ENCODE data around the gene GRIN1. TPM values are rescaled to one million over a fixed set of nuclear protein-coding genes. Genes with fewer than 3 reads are reported as not detected.

GRIN1 gene
- total RNA-seq, 1 donor from 2014 or later: not detected

DNA sequence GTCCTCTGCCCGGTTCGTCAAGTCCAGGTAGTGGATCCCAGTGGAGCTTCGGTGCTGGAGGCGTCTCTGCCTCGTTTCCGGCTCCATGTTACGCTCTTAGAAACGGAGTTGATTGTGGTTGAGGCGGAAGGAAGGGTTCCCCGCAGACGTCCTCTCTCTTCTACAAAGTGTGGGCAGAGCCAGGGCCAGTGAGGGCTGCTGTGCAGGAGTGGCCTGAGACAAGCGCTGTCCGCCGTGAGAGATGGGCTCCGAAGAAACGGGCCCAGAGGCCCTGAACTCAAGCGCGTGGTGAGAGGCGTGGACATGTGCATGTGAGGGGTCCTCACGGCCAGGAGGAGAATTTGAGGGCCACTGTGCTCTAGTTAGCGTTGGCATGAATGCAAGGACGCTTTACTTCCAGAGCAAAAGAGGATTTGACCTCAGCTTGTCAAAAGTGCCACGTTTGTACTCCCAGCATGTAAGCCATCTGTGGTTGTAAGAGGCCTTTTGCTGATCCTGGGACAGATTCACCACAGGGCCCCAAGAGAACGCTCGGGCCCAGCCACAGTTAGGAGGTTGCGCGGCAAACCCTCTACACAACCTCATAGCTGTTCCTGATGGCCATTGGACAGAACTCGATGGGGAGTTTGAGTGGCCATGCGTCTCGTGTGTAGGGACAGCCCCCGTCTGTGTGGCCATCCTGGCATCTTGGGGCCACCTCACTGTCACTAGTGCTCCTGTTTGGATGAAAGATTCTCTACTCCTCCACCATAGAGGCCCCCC, 42.0 kb upstream of the GRIN1 start:
- Histone ChIP-seq H3K4me1 (no peaks in the 10 kb centered on the region), H3K27me3 (no peaks in the 10 kb centered on the region), H3F3A (ENCODE audit: low read depth) (peaks cover 6% of the 10 kb centered on the region), H3K9ac (no peak overlapping the region), H2AFZ (replicated peaks) (no peak overlapping the region), H3K36me3 (no peaks in the 10 kb centered on the region), H3K79me2 (ENCODE audit: low read depth) (no peaks in the 10 kb centered on the region), H3K9me3 (ENCODE audit: low read depth) (no peaks in the 10 kb centered on the region), H4K20me1 (ENCODE audit: low read depth) (no peaks in the 10 kb centered on the region), H3K4me3 (no peak overlapping the region), H3K27ac (no peak overlapping the region), H3K4me2 (no peak overlapping the region)
- no peak for TF ChIP-seq EZH2phosphoT487 (IDR thresholded peaks at IDR 0.05)
- no peak for TF ChIP-seq EZH2 (IDR thresholded peaks at IDR 0.05)
- TF ChIP-seq, protein P1, sequence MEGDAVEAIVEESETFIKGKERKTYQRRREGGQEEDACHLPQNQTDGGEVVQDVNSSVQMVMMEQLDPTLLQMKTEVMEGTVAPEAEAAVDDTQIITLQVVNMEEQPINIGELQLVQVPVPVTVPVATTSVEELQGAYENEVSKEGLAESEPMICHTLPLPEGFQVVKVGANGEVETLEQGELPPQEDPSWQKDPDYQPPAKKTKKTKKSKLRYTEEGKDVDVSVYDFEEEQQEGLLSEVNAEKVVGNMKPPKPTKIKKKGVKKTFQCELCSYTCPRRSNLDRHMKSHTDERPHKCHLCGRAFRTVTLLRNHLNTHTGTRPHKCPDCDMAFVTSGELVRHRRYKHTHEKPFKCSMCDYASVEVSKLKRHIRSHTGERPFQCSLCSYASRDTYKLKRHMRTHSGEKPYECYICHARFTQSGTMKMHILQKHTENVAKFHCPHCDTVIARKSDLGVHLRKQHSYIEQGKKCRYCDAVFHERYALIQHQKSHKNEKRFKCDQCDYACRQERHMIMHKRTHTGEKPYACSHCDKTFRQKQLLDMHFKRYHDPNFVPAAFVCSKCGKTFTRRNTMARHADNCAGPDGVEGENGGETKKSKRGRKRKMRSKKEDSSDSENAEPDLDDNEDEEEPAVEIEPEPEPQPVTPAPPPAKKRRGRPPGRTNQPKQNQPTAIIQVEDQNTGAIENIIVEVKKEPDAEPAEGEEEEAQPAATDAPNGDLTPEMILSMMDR (IDR thresholded peaks at IDR 0.05): no peak
- H3K9me3 Mint-ChIP-seq: no peaks in the 10 kb centered on the region
- H3K27me3 Mint-ChIP-seq (ENCODE audit: insufficient read depth, low read depth): peaks cover 2% of the 10 kb centered on the region
- H3K4me1 Mint-ChIP-seq: no peaks in the 10 kb centered on the region
- peaks cover 8% of the 10 kb centered on the region for H3K36me3 Mint-ChIP-seq
- H3K4me3 Mint-ChIP-seq: no peak overlapping the region
- no peak for DNase-seq (ENCODE audit: low spot score)
- H3K27ac Mint-ChIP-seq: no peak overlapping the region

DNA sequence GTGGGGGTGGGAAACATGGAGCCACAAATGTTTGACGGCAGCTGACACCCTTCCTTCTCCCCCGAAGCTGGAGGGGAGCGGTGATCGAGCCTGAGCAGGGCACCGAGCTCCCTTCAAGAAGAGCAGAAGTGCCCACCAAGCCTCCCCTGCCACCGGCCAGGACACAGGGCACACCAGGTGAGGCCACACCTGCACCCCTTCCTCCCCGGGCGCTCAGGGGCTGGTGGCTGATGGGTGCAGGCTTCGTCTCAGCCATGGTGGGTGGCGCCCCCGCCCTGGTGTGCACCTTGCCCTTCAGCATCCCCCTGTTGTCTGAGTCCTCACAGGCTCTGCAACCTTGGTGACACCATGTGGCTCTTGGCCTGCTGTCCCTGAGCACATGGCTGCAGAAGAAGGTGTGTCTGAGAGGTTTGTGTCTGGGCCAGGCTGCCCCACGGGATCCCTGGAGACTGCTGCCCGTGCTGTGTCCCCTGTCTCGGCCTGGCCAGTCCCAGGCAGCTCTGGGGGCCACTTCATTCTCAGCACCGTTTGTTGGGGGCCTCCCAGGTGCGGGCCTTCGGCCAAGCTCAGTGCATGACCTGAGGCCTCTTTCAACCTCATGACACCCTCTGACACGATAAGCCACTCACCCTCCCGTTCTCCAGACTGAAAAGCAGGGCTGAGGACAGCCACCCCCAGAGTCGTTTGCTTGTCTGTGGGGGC, 41.0 kb upstream of the GRIN1 start:
- H3K9me3 ChIP-seq (ENCODE audit: low read depth): no peaks in the 10 kb centered on the region
- TF ChIP-seq, protein P1 (IDR thresholded peaks at IDR 0.05): no peak
- TF ChIP-seq EZH2 (IDR thresholded peaks at IDR 0.05) (no peak), EZH2phosphoT487 (IDR thresholded peaks at IDR 0.05) (no peak)
- Mint-ChIP-seq H3K27ac (no peak overlapping the region), H3K4me1 (no peaks in the 10 kb centered on the region), H3K4me3 (no peak overlapping the region), H3K9me3 (no peaks in the 10 kb centered on the region), H3K36me3 (peaks cover 8% of the 10 kb centered on the region), H3K27me3 (ENCODE audit: insufficient read depth, low read depth) (peaks cover 2% of the 10 kb centered on the region)
- H2AFZ ChIP-seq (replicated peaks): no peak overlapping the region
- H3K79me2 ChIP-seq (ENCODE audit: low read depth): no peaks in the 10 kb centered on the region
- no peak overlapping the region for H3K9ac ChIP-seq
- no peak overlapping the region for H3K4me2 ChIP-seq
- H3K27me3 ChIP-seq: no peaks in the 10 kb centered on the region
- no peak overlapping the region for H3K4me3 ChIP-seq
- no peaks in the 10 kb centered on the region for H3K4me1 ChIP-seq
- H4K20me1 ChIP-seq (ENCODE audit: low read depth): no peaks in the 10 kb centered on the region
- no peak for DNase-seq (ENCODE audit: low spot score)
- no peaks in the 10 kb centered on the region for H3K36me3 ChIP-seq
- no peak overlapping the region for H3K27ac ChIP-seq
- peaks cover 12% of the 10 kb centered on the region for H3F3A ChIP-seq (ENCODE audit: low read depth)

DNA sequence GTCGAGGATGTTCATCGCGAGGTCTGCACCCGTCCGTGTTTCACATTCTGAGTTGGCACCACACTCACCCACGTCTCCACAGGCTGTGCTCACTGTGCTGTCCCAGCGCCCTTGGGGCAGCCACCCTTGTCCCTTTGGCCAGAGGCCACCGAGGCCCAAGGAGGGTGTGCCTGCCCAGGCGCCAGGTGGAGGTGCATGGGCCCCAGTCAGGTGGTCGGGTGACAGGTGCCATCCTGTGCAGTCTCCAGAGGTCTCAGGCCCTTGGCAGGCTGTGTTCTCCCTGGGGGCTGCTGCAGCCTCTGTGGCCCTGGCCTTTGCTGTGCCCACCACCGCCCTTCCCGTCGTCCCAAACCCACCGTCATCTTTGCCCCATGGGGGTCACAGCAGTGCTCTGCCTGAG, 39.7 kb upstream of the GRIN1 start:
- Mint-ChIP-seq H3K4me1 (no peaks in the 10 kb centered on the region), H3K27me3 (ENCODE audit: insufficient read depth, low read depth) (peaks cover 4% of the 10 kb centered on the region), H3K27ac (no peak overlapping the region), H3K4me3 (no peak overlapping the region), H3K9me3 (peaks cover 3% of the 10 kb centered on the region), H3K36me3 (peaks cover 7% of the 10 kb centered on the region)
- Histone ChIP-seq H3K4me3 (no peak overlapping the region), H3K9me3 (ENCODE audit: low read depth) (no peaks in the 10 kb centered on the region), H3K79me2 (ENCODE audit: low read depth) (no peaks in the 10 kb centered on the region), H2AFZ (replicated peaks) (no peak overlapping the region), H3K27me3 (no peaks in the 10 kb centered on the region), H3K36me3 (no peaks in the 10 kb centered on the region), H3K4me2 (no peak overlapping the region), H3K27ac (no peak overlapping the region), H3K9ac (no peak overlapping the region), H3F3A (ENCODE audit: low read depth) (peaks cover 12% of the 10 kb centered on the region), H3K4me1 (no peaks in the 10 kb centered on the region), H4K20me1 (ENCODE audit: low read depth) (no peaks in the 10 kb centered on the region)
- no peak for DNase-seq (ENCODE audit: low spot score)
- TF ChIP-seq, protein P1 (IDR thresholded peaks at IDR 0.05): no peak
